ENCODE measurements around the gene PCBP3.

The PCBP3 gene

DNA sequence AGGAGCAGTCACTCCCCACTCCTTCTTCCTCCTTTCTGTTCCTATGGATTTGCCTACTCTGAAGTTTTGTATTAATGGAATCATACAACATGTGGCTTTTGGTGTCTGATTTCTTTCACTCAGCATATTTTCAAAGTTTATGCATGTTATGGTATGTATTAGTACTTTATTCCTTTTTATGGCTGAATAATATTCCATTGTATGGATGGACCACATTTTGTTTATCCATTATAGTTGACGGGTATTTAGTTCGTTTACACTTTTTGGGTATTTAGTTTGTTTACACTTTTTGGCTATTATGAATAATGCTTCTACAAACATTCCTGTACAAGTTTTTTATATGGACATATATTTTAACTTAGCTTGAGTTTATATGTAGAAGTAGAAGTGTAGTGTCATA, 113.1 kb downstream of the PCBP3 start:
- Histone ChIP-seq H3K9ac (ENCODE audit: low read depth, low read length) (no peak overlapping the region), H3K9me3 (replicated peaks; ENCODE audit: low read length) (no peaks in the 10 kb centered on the region), H3K4me1 (ENCODE audit: control insufficient read depth, insufficient read depth, low read length) (no peaks in the 10 kb centered on the region), H3K27me3 (ENCODE audit: control insufficient read depth, insufficient read depth, low read length) (peaks cover 3% of the 10 kb centered on the region), H3K4me3 (ENCODE audit: low read length) (no peak overlapping the region), H3K36me3 (ENCODE audit: insufficient read depth, low read length) (no peaks in the 10 kb centered on the region), H3K4me2 (ENCODE audit: low read length) (no peak overlapping the region)

DNA sequence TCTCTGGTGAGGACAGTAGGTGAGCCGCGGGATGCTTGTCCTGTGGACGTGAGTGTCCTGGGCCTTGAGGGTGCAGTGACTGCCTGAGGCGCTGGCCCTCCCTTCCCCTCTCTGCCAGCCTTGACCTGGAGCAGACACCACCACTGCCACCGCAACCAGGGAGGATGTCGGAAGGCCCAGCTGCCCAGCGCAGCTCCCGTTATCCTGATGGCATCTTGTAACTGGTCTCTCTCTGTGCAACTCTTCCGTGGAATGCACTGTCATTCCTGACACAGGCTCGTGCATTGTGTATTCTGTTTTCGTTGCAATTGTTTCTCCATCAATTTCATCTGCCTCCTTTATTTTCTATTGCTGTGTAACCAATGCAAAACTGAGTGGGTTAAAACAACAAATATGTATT, 118.2 kb downstream of the PCBP3 start:
- peaks cover 3% of the 10 kb centered on the region for H3K27me3 ChIP-seq (ENCODE audit: control insufficient read depth, insufficient read depth, low read length)
- no peak overlapping the region for H3K4me2 ChIP-seq (ENCODE audit: low read length)
- H3K4me1 ChIP-seq (ENCODE audit: control insufficient read depth, insufficient read depth, low read length): peaks cover under 1% of the 10 kb centered on the region
- no peak overlapping the region for H3K4me3 ChIP-seq (ENCODE audit: low read length)
- no peak overlapping the region for H3K9ac ChIP-seq (ENCODE audit: low read depth, low read length)
- H3K36me3 ChIP-seq (ENCODE audit: insufficient read depth, low read length): no peaks in the 10 kb centered on the region
- no peaks in the 10 kb centered on the region for H3K9me3 ChIP-seq (replicated peaks; ENCODE audit: low read length)

DNA sequence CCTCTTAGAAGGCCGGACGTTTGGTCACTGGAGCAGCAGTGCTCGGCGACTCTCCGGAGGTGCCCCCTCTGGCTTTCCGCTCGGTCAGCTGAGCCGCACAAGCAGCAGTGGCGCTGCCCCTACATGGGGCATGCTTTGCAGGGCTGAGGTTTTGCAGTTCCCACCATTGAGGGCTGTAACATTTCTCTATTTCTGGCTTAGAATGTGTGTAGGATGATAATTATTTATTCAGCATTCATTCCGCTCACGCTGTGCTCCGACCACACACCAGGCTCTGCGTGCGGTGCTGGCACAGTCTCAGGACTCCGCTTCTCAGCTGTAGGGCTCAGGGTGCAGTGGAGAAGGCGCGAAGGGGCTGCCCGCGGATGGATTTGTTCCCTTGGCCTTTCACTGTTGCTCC, 119.5 kb downstream of the PCBP3 start:
- H3K36me3 ChIP-seq (ENCODE audit: insufficient read depth, low read length): no peaks in the 10 kb centered on the region
- H3K27me3 ChIP-seq (ENCODE audit: control insufficient read depth, insufficient read depth, low read length): peaks cover 3% of the 10 kb centered on the region
- H3K4me2 ChIP-seq (ENCODE audit: low read length): no peak overlapping the region
- H3K4me1 ChIP-seq (ENCODE audit: control insufficient read depth, insufficient read depth, low read length): peaks cover 12% of the 10 kb centered on the region
- no peak overlapping the region for H3K9ac ChIP-seq (ENCODE audit: low read depth, low read length)
- H3K4me3 ChIP-seq (ENCODE audit: low read length): no peak overlapping the region
- H3K9me3 ChIP-seq (replicated peaks; ENCODE audit: low read length): no peaks in the 10 kb centered on the region

DNA sequence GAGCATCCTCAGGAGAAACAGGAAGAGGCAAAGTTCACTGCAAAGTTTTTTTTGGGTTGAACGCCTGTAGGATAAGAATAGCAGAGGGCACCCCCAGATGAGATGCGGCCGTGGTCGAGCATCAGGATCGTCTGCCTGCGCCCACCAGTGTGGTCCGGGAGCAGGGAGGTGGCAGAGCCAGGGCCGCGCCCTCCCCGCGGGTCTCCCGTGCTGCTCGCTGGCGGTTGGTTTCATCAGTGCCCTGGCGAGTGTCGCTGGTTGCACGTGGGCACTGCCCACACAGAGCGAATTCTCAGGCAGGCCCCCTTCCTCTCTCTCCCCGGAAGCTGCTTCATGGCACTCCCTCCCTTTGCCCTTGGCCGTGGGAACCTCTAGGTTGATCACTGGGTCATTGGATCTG, 120.0 kb downstream of the PCBP3 start:
- Histone ChIP-seq H3K4me1 (ENCODE audit: control insufficient read depth, insufficient read depth, low read length) (peaks cover 17% of the 10 kb centered on the region), H3K27me3 (ENCODE audit: control insufficient read depth, insufficient read depth, low read length) (peaks cover 3% of the 10 kb centered on the region), H3K9ac (ENCODE audit: low read depth, low read length) (no peak overlapping the region), H3K36me3 (ENCODE audit: insufficient read depth, low read length) (no peaks in the 10 kb centered on the region), H3K4me3 (ENCODE audit: low read length) (no peak overlapping the region), H3K4me2 (ENCODE audit: low read length) (no peak overlapping the region), H3K9me3 (replicated peaks; ENCODE audit: low read length) (no peaks in the 10 kb centered on the region)

DNA sequence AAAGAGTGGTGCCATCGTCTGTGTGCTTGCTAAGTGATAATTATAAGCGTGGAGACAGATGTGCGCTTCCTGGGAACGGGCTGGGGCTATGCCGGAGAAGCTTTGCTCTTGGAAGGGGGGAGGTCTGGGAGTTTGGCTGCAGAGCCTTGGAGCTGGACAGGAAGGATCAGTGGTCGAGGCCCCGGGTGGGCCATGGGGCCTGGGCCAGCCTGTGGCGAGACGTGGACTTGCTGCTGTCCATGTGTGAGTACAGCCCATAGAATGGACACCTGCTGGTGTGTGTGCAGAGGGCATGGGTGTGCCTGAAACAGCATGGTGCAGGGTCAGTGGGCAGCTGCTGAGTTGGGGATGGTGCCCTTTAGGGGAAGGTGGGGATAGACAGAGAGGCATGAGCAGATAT, 121.3 kb downstream of the PCBP3 start:
- Histone ChIP-seq H3K9me3 (replicated peaks; ENCODE audit: low read length) (no peaks in the 10 kb centered on the region), H3K9ac (ENCODE audit: low read depth, low read length) (no peak overlapping the region), H3K27me3 (ENCODE audit: control insufficient read depth, insufficient read depth, low read length) (no peaks in the 10 kb centered on the region), H3K4me3 (ENCODE audit: low read length) (no peak overlapping the region), H3K4me1 (ENCODE audit: control insufficient read depth, insufficient read depth, low read length) (peaks cover 17% of the 10 kb centered on the region), H3K4me2 (ENCODE audit: low read length) (no peak overlapping the region), H3K36me3 (ENCODE audit: insufficient read depth, low read length) (no peaks in the 10 kb centered on the region)

DNA sequence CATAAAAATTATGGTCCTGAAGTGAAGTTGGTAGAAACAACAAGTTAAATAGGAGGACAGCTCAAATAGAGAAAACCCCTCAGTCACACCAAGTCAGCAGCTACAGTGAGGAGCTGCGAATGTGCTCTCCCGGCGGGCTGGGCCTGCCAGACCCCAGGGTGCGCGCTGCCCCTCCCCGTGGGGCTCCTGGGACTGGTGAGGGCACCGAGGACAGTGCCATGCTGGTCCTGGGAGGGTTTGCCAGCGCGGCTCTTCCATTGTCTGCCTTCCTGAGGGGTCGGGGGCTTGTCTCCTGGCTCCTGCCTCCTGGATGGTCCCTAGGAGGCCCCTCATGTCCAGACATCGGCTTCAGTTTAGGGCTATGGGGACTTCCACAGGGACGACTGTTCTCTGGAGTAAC, 121.8 kb downstream of the PCBP3 start:
- Histone ChIP-seq H3K9ac (ENCODE audit: low read depth, low read length) (no peak overlapping the region), H3K36me3 (ENCODE audit: insufficient read depth, low read length) (no peaks in the 10 kb centered on the region), H3K4me3 (ENCODE audit: low read length) (no peak overlapping the region), H3K4me1 (ENCODE audit: control insufficient read depth, insufficient read depth, low read length) (peaks cover 17% of the 10 kb centered on the region), H3K4me2 (ENCODE audit: low read length) (no peak overlapping the region), H3K27me3 (ENCODE audit: control insufficient read depth, insufficient read depth, low read length) (no peaks in the 10 kb centered on the region), H3K9me3 (replicated peaks; ENCODE audit: low read length) (no peaks in the 10 kb centered on the region)

DNA sequence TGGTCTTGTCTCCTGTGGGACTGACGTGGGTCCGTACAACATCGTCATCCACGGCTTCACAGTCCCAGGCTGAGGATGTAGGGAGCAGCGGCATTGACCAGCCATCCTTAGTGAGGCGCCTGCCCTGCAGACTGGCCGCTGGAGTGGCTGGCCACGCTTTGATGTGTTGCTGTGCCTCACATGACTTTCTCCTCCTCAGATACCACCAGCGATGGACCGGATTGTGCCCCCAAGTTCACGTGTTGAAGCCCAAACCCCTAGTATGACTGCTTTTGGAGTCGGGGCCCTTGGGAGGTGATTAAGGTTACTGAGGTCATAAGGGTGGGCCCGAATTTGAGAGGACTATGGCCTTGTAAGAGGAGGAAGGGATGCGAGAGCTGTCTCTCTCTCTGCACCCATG, 122.5 kb downstream of the PCBP3 start:
- no peak overlapping the region for H3K9ac ChIP-seq (ENCODE audit: low read depth, low read length)
- no peaks in the 10 kb centered on the region for H3K27me3 ChIP-seq (ENCODE audit: control insufficient read depth, insufficient read depth, low read length)
- no peak overlapping the region for H3K4me3 ChIP-seq (ENCODE audit: low read length)
- H3K4me1 ChIP-seq (ENCODE audit: control insufficient read depth, insufficient read depth, low read length): peaks cover 17% of the 10 kb centered on the region
- no peak overlapping the region for H3K4me2 ChIP-seq (ENCODE audit: low read length)
- no peaks in the 10 kb centered on the region for H3K9me3 ChIP-seq (replicated peaks; ENCODE audit: low read length)
- no peaks in the 10 kb centered on the region for H3K36me3 ChIP-seq (ENCODE audit: insufficient read depth, low read length)

DNA sequence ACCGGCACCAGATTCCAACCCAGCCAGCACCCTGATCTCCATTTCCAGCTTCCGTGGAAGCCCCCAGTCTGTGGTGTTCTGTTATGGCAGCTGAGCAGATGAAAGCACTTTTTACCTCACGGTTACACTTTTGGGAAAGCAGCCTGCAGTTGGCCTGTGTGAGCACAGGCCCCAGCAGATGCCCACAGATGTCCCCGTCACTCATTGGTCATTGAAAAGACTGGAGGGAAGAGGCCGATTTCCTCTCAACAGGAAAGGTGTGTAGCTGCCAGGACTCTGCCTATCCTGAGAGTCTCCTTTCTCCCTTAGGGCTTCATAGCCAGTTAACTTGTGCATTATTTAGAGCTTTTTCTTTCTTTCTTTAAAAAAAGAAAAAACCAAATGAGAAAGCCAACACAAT, 123.0 kb downstream of the PCBP3 start:
- H3K27me3 ChIP-seq (ENCODE audit: control insufficient read depth, insufficient read depth, low read length): no peaks in the 10 kb centered on the region
- no peak overlapping the region for H3K4me3 ChIP-seq (ENCODE audit: low read length)
- H3K4me1 ChIP-seq (ENCODE audit: control insufficient read depth, insufficient read depth, low read length): peaks cover 17% of the 10 kb centered on the region
- no peaks in the 10 kb centered on the region for H3K9me3 ChIP-seq (replicated peaks; ENCODE audit: low read length)
- no peaks in the 10 kb centered on the region for H3K36me3 ChIP-seq (ENCODE audit: insufficient read depth, low read length)
- H3K4me2 ChIP-seq (ENCODE audit: low read length): no peak overlapping the region
- H3K9ac ChIP-seq (ENCODE audit: low read depth, low read length): no peak overlapping the region

DNA sequence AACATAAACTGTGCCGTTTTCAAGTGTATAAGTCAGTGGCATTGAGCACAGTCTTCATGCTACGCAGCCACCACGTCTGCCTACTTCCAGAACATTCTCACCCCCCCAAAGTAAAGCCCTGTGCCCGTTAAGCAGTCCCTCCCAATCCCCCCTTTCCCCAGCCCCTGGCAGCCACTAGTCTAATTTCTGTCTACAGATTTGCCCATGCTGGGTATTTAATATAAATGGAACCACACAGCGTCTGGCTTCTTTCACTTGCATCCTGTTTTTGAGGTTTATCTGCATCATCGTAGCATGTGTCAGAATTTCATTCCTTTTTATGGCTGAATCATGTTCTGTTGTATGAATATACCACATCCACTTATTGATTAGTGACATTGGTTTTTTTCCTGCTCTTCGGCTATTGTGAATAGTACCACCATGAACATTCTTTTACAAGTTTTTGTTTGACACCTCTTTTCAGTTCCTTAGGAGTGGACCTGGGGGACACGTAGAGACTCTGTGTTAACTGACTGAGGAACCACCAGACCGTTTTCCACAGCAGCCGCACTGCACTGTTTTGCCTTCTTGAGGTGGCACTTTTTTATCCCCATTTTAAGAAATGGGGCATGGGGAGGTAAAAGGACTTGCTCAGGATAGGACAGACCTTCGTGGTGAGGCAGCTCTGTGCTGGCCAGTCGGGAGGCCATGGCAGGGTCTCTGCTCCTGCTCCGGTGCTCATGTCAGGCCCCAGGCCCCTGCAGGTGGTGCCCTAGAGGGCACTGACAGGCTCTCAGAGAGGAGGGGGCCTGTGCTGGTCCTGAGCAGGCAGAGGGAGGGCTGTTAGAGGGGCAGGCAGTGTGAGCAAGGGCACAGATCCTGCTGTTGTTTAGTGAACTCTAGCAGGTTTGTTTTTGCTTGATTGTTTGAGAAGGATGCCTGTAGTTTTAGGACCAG, 123.8 kb downstream of the PCBP3 start:
- no peak overlapping the region for H3K9ac ChIP-seq (ENCODE audit: low read depth, low read length)
- no peak overlapping the region for H3K4me3 ChIP-seq (ENCODE audit: low read length)

DNA sequence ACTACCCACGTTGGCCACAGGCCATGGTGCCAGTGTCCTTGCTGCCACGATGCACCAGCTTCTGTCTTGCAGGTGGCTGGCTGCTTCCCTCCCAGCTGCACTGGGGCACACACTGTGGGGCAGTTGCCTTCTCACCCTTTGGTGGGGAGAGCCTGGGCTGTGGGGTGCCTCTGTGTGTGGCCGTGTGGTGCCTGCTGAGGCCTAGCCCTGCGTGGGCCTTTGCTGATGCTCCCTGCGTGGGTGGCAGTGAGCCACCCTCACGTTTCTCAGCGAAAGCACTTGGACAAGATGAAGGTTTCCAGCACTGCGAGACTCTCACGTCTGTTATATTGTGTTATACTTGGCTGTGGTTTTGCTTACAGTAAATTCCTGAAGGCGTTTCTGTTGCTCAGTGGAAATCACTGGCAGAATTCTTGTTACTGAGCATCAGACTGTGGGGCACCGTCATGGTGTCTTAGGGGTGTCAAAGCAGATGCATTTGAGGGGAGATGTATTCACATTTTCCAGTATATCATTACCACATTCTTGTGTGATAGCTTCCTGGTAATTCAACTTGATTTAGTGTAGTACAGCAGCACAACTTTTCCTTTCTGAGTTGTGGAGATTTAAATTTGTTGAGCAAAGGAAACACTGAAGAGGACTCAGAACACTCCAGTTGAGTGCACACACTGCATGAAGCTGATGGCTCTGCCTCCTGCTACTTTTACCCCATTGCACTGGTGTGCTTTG, 124.7 kb downstream of the PCBP3 start:
- Histone ChIP-seq H3K4me1 (ENCODE audit: control insufficient read depth, insufficient read depth, low read length) (peaks cover 17% of the 10 kb centered on the region), H3K27me3 (ENCODE audit: control insufficient read depth, insufficient read depth, low read length) (no peaks in the 10 kb centered on the region), H3K4me3 (ENCODE audit: low read length) (no peak overlapping the region), H3K4me2 (ENCODE audit: low read length) (no peak overlapping the region), H3K9me3 (replicated peaks; ENCODE audit: low read length) (no peaks in the 10 kb centered on the region), H3K9ac (ENCODE audit: low read depth, low read length) (no peak overlapping the region), H3K36me3 (ENCODE audit: insufficient read depth, low read length) (no peaks in the 10 kb centered on the region)

More for the DNA sequence above, 123.8 kb downstream of the PCBP3 start:
- Histone ChIP-seq H3K9me3 (replicated peaks; ENCODE audit: low read length) (no peaks in the 10 kb centered on the region), H3K4me2 (ENCODE audit: low read length) (no peak overlapping the region), H3K36me3 (ENCODE audit: insufficient read depth, low read length) (no peaks in the 10 kb centered on the region), H3K4me1 (ENCODE audit: control insufficient read depth, insufficient read depth, low read length) (peaks cover 17% of the 10 kb centered on the region), H3K27me3 (ENCODE audit: control insufficient read depth, insufficient read depth, low read length) (no peaks in the 10 kb centered on the region)

DNA sequence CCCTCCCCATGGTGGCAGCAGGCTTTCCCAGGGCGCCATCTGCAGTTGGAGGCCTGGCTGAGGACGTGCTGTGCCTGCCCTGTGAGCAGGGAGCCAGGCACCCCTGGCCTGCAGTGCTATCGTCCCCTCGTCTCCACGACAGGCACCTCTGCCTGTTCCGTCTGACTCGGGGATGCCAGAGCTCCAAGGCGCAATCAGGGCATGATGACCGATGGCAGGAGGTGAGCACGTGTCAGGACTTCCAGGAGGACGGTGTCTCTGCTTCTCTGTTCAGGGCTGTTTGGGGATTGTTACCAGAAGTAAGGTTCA, 125.2 kb downstream of the PCBP3 start:
- Histone ChIP-seq H3K9ac (ENCODE audit: low read depth, low read length) (no peak overlapping the region), H3K4me3 (ENCODE audit: low read length) (no peak overlapping the region), H3K4me1 (ENCODE audit: control insufficient read depth, insufficient read depth, low read length) (peaks cover 17% of the 10 kb centered on the region), H3K9me3 (replicated peaks; ENCODE audit: low read length) (no peaks in the 10 kb centered on the region), H3K36me3 (ENCODE audit: insufficient read depth, low read length) (no peaks in the 10 kb centered on the region), H3K27me3 (ENCODE audit: control insufficient read depth, insufficient read depth, low read length) (no peaks in the 10 kb centered on the region), H3K4me2 (ENCODE audit: low read length) (no peak overlapping the region)

DNA sequence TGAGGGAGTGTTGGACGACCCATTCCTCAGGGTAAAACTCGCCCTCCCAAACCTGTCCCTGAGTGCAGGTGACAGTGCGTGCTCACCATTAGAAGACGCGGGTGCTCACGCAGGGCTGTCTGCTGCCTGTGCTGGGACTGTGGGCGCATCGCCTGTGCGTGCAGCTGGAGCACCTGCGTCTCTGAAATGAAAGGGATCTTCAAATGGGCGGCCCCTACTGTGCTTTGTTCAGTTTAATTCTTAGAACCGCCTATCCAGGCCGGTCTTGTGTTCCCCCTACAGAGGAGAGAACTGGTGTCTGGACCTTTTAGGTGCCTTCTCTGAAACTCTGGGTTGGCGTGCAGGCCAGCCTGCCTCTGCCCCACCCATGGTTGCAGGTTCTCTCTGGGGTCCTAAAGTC, 125.8 kb downstream of the PCBP3 start:
- Histone ChIP-seq H3K27me3 (ENCODE audit: control insufficient read depth, insufficient read depth, low read length) (no peaks in the 10 kb centered on the region), H3K4me2 (ENCODE audit: low read length) (no peak overlapping the region), H3K36me3 (ENCODE audit: insufficient read depth, low read length) (no peaks in the 10 kb centered on the region), H3K9ac (ENCODE audit: low read depth, low read length) (no peak overlapping the region), H3K4me3 (ENCODE audit: low read length) (no peak overlapping the region), H3K9me3 (replicated peaks; ENCODE audit: low read length) (no peaks in the 10 kb centered on the region), H3K4me1 (ENCODE audit: control insufficient read depth, insufficient read depth, low read length) (peaks cover 17% of the 10 kb centered on the region)
